NCI-H510A (cell line): Measurements from ENCODE around the gene IL31RA.

Experiments used
- DNase-seq: peaks from one replicate; lab custom pipeline; 2025; lab: John Stamatoyannopoulos, UW

Gene IL31RA

GRCh38 chr5:55903121-55903701 lies 52.1 kb downstream of the IL31RA start:
- no peak for DNase-seq

DNA sequence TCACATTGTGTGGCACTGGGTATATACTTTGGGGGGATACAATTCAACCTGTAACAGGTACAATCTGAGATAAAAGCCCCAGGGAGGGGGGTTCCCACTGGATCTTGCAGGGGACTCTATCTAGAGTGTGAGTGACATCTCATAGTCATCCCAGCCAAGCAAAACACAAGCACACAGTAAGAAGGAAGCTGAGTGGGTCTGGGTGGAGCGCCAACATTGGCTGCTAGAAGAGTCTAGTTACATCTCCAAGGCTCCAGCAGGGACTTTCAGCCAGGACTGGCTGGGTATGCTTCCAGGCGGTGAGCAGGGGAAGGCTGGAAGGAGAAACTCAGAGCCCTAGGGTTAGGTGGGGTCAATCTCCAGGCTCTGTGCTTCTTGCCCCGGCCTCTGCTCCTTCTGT lies 53.0 kb downstream of the IL31RA start:
- no peak for DNase-seq

DNA sequence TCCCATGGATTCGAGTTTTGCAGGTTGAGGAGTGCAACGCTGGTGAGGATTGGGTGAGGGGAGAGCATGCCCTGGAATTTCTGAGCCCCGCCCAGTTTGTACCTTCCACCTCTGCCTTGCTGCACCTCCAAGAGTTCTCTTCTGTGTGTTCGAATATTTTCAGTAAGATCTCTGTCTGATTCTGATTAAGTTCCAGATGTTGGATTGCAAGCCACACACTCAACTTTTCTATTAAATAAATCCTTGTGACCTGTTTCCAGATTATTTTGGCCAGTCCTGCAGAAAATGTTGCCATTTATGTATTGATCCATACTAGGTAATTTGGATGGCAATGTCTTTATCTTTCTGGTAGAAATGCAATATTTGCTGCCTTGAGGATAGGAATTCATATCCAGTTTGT lies 54.1 kb downstream of the IL31RA start:
- no peak for DNase-seq

- DNase-seq = no peak
Observed at GRCh38 chr5:55907927-55908326, 56.8 kb downstream of the IL31RA start.

DNA sequence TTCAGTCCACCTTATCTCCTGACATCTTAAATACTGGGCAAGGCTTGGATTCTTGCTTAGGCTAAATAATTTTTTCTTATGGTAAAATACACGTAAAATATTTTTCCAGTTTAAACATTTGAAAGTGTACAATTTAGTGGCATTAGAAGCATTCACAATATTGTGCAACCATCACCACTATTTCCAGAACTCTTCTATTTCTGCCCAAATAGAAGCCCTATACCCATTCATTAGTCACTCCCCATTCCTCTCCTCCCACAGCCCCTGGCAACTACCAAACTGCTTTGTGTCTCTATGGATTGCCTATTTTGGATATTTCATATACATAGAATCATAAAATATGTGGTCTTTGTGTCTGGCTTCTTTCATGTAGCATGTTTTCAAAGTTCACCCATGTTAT lies 57.6 kb downstream of the IL31RA start:
- no peak for DNase-seq

- DNase-seq = no peak
Observed at GRCh38 chr5:55911784-55912653, 60.9 kb downstream of the IL31RA start.

- no peak for DNase-seq
Observed at GRCh38 chr5:55913466-55914413, 62.6 kb downstream of the IL31RA start.

- DNase-seq = no peak
Observed at GRCh38 chr5:55914971-55915370, 63.8 kb downstream of the IL31RA start.

GRCh38 chr5:55915783-55916182 lies 64.6 kb downstream of the IL31RA start:
- DNase-seq = no peak

DNA sequence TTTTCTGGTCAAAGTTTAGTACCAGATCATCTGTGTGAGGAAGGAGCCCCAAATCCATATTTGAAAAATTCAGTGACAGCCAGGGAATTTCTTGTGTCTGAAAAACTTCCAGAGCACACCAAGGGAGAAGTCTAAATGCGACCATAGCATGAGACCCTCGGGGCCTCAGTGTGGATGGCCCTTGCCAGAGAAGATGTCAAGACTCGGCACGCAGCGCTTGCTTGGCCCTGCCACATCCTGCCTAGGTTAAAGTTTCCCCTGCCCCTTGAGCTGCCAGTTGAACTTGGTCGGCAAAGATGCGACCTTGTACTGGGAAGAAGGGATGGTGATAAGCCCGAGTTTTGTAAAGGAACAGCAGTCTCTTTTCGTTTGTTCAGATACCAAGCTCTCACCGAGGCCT lies 65.8 kb downstream of the IL31RA start:
- no peak for DNase-seq

DNA sequence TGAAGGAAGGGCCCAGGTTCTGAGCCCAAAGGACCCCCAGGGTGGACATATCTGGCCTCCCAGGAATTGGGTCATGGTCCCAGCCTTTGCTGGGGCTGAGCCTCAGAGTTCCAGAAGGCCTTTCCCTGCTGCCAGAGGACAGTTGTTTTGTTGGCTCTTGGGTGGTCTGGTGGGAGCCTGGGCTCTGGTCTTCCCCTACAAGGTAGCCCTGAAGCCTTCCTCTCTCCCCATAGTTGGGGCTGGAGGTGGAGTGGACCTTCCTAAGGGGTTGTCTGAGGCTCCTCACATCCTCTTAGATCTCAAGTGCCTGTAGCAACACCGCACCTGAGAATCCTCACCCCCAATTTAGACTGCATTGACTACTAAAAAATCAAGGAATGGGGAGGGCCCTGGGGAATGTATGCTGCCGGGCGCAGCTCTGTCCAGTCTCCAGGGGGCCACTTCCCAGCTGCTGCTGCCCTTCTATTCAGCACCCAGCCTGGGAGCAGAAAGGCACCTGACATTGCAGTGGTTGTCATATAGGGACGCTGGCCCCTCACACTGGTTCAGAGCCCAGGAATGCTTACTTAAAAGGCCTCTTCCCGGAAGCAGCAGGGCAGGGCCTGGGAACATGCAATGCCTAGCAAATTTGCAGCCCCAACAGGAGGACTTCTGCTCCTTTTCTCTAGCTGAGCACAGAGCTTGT lies 66.4 kb downstream of the IL31RA start:
- DNase-seq = no peak

GRCh38 chr5:55918087-55919035 lies 67.2 kb downstream of the IL31RA start:
- DNase-seq = no peak

DNA sequence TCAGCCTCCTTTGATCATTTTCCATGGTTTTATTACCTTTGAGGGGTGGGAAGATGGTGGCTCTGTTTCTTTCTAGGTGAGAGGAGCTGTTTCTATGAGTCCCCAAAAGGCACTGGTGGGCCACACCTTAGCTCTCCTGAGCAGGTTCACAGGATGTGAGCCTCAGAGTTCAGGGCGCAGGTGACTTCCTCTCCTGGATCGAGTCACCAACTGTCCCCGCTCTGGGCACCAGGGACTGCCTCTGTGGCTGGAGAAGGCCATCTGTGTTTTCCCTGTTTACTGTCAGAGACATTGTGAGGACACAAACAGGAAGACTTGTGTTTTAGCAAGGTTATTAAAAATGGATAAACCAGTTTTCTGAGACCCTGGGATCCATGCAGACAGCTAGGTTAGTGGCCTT lies 68.5 kb downstream of the IL31RA start:
- DNase-seq = no peak

GRCh38 chr5:55920784-55921183 lies 69.6 kb downstream of the IL31RA start:
- DNase-seq = no peak

DNA sequence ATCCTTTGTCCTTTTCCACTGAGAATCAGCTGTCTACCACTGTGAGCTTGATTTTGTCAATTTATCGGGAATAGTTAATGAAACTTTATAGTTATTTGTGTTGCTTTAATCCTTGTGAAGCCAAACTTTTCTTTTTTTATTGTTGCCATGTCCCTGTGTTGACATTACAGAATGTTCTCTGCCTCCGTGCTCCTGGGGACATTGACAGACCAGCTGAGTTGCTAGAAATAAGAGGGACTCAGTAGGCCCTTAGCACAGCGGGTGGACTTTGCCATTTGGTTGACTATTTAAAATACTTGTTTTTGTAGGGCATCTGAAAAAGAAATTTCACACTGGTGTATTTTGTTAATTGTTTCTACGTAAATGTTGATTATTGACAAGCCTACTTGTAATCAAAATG lies 70.5 kb downstream of the IL31RA start:
- DNase-seq = no peak

GRCh38 chr5:55923177-55923771 lies 72.1 kb downstream of the IL31RA start:
- DNase-seq = no peak

GRCh38 chr5:55923865-55924500 lies 72.8 kb downstream of the IL31RA start:
- no peak for DNase-seq

- no peak for DNase-seq
Observed at GRCh38 chr5:55924744-55925143, 73.6 kb downstream of the IL31RA start.

GRCh38 chr5:55925181-55925580 lies 74.0 kb downstream of the IL31RA start:
- no peak for DNase-seq

GRCh38 chr5:55925712-55926111 lies 74.6 kb downstream of the IL31RA start:
- DNase-seq = no peak
